ENCODE results near the gene BIRC7.

BIRC7 gene

DNA sequence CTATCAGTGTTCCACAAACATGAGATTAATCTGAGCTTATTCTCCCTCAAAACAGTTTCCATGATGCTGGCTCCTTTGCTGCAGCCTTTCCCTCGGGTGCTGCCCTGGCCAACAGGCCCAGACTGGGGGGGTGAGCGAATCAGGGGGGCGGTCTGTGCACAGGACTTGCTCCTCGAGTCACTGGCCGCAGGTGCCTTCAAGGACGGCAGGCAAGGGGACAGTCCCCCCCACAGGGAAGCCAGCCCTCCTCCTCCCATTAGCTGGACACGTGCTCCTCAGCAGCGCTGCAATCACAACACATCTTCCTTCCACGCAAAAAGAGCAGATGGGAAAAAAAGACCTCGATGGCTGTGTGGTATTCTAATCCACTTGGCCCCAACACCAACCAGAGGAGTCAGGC lies 29.8 kb upstream of the BIRC7 start:
- no peak overlapping the region for H3K4me3 ChIP-seq (ENCODE audit: low read depth in 1 of 5, low read length in 5 of 5)
- H3K9me3 ChIP-seq (ENCODE audit: control insufficient read depth in 5 of 5, low read length in 5 of 5): no peaks in the 10 kb centered on the region
- H3K36me3 ChIP-seq (ENCODE audit: control insufficient read depth in 5 of 5, insufficient read depth in 5 of 5, low read length in 5 of 5): peaks cover 4 to 87% (median 76%) of the 10 kb centered on the region in 5 donors
- no peaks in the 10 kb centered on the region for H3K27me3 ChIP-seq (ENCODE audit: control insufficient read depth in 5 of 5, insufficient read depth in 4 of 5, low read length in 5 of 5)
- no peak overlapping the region for H3K27ac ChIP-seq (ENCODE audit: low read depth, low read length)
- peaks cover 0 to 18% (median 3%) of the 10 kb centered on the region in 5 donors for H3K4me1 ChIP-seq (ENCODE audit: control insufficient read depth in 5 of 5, insufficient read depth in 5 of 5, low read length in 5 of 5)
- H3K9ac ChIP-seq (ENCODE audit: low read length in 5 of 5): no peak overlapping the region

DNA sequence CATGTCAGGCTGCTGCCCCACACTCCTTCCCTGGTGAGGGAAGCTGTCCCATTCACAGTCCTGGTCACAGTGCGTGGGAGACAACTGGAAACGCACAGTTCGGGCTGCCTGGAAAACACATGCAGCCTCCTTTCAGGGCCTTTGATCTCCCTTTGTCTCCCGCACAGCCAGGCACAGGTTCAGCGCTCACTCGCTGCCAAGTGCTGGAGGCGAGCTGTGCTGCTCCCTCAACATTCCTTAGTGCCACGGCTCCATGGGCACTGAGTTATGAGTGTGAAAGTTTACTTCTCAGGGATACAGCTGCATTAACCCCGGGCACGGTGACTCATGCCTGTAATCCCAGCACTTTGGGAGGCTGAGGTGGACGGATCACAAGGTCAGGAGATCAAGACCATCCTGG lies 28.8 kb upstream of the BIRC7 start:
- H3K4me1 ChIP-seq (ENCODE audit: control insufficient read depth in 5 of 5, insufficient read depth in 5 of 5, low read length in 5 of 5): peaks cover 0 to 20% (median 5%) of the 10 kb centered on the region in 5 donors
- no peaks in the 10 kb centered on the region for H3K27me3 ChIP-seq (ENCODE audit: control insufficient read depth in 5 of 5, insufficient read depth in 4 of 5, low read length in 5 of 5)
- H3K36me3 ChIP-seq (ENCODE audit: control insufficient read depth in 5 of 5, insufficient read depth in 5 of 5, low read length in 5 of 5): peaks cover 4 to 86% (median 82%) of the 10 kb centered on the region in 5 donors
- no peak overlapping the region for H3K27ac ChIP-seq (ENCODE audit: low read depth, low read length)
- H3K9ac ChIP-seq (ENCODE audit: low read length in 5 of 5): no peak overlapping the region
- H3K4me3 ChIP-seq (ENCODE audit: low read depth in 1 of 5, low read length in 5 of 5): no peak overlapping the region
- no peaks in the 10 kb centered on the region for H3K9me3 ChIP-seq (ENCODE audit: control insufficient read depth in 5 of 5, low read length in 5 of 5)

DNA sequence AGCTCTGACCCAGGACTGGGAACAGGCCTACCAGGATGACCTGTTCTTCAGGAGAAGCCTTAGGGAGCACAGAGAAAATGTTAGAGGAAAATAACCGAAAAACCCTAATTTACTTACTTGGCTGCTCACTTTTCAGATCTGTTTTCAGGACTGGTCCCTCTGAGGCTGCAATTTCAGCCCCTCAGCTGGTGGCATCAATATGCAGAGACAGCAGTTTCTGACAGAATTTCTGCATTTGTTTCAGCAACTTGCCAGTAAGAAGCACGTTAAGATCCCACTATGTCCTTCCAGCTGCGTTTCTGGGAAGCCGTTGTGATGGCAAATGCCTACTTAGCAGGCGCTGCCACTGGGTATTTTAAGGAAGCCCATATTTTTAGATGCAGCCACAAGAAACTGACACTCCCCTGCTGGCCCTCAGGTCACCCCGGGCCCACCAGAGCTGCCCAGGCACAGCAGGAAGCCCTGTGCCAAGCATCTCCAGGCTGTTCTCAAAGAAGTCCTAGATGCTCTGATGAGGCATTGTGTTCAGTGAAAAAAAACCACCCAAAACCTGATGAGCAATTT lies 27.3 kb upstream of the BIRC7 start:
- Histone ChIP-seq H3K27me3 (ENCODE audit: control insufficient read depth in 5 of 5, insufficient read depth in 4 of 5, low read length in 5 of 5) (no peaks in the 10 kb centered on the region), H3K4me3 (ENCODE audit: low read depth in 1 of 5, low read length in 5 of 5) (no peak overlapping the region), H3K36me3 (ENCODE audit: control insufficient read depth in 5 of 5, insufficient read depth in 5 of 5, low read length in 5 of 5) (peaks cover 4 to 85% (median 82%) of the 10 kb centered on the region in 5 donors), H3K9me3 (ENCODE audit: control insufficient read depth in 5 of 5, low read length in 5 of 5) (no peaks in the 10 kb centered on the region), H3K9ac (ENCODE audit: low read length in 5 of 5) (peak overlapping the region in 1 of 5 donors; percentile 14), H3K4me1 (ENCODE audit: control insufficient read depth in 5 of 5, insufficient read depth in 5 of 5, low read length in 5 of 5) (peaks cover 3 to 33% (median 19%) of the 10 kb centered on the region in 5 donors), H3K27ac (ENCODE audit: low read depth, low read length) (no peak overlapping the region)

DNA sequence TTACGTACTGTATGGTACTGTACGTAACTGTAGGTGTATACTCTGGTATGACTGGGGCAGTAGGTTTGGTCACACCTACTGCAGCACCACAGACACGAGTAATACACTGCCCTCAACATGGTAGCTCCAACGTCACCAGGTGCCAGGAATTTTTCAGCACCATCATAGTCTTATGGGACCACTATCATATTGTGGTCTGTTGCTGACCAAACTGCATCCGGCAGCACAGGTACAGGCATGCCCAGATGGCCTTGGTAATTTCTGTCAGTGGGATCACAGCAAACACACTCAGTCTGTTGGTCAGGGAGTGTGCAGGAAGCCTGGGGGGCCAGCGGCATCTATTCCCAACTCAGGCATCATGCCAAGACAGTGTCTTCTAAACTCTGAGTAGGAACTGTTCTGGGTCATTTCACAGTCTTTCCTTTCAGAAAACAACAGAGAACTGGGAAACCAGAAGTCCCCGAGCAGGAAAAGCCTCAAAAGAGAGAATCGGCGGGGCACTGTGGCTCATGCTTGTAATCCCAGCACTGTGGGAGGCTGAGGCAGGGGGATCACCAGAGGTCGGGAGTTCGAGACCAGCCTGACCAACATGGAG lies 25.6 kb upstream of the BIRC7 start:
- no peak overlapping the region for H3K4me3 ChIP-seq (ENCODE audit: low read depth in 1 of 5, low read length in 5 of 5)
- H3K27me3 ChIP-seq (ENCODE audit: control insufficient read depth in 5 of 5, insufficient read depth in 4 of 5, low read length in 5 of 5): no peaks in the 10 kb centered on the region
- H3K9ac ChIP-seq (ENCODE audit: low read length in 5 of 5): peak overlapping the region in 1 of 5 donors; percentile 27
- H3K4me1 ChIP-seq (ENCODE audit: control insufficient read depth in 5 of 5, insufficient read depth in 5 of 5, low read length in 5 of 5): peaks cover 3 to 45% (median 27%) of the 10 kb centered on the region in 5 donors
- peaks cover 0 to 74% (median 69%) of the 10 kb centered on the region in 5 donors for H3K36me3 ChIP-seq (ENCODE audit: control insufficient read depth in 5 of 5, insufficient read depth in 5 of 5, low read length in 5 of 5)
- no peak overlapping the region for H3K27ac ChIP-seq (ENCODE audit: low read depth, low read length)
- H3K9me3 ChIP-seq (ENCODE audit: control insufficient read depth in 5 of 5, low read length in 5 of 5): no peaks in the 10 kb centered on the region

DNA sequence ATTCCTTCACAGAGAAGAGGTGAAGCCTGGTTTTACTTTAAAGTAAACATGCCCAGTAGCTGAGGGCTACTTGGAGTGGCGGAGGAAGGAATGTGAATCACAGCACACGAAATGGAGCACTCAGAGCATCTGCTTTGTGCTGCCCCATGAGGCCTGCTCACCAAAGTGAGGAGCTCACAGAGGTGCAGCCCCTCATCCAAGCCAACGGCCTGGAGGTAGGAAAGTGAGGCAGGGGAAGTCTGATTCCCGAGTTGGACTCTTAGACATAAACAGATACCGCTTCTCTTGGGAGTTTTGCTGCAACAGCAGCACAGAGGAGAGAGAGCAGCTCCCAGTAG lies 23.3 kb upstream of the BIRC7 start:
- Histone ChIP-seq H3K27me3 (ENCODE audit: control insufficient read depth in 5 of 5, insufficient read depth in 4 of 5, low read length in 5 of 5) (no peaks in the 10 kb centered on the region), H3K4me1 (ENCODE audit: control insufficient read depth in 5 of 5, insufficient read depth in 5 of 5, low read length in 5 of 5) (peaks cover 4 to 51% (median 36%) of the 10 kb centered on the region in 5 donors), H3K9ac (ENCODE audit: low read length in 5 of 5) (peak overlapping the region in 1 of 5 donors; percentile 68), H3K4me3 (ENCODE audit: low read depth in 1 of 5, low read length in 5 of 5) (no peak overlapping the region), H3K9me3 (ENCODE audit: control insufficient read depth in 5 of 5, low read length in 5 of 5) (no peaks in the 10 kb centered on the region), H3K36me3 (ENCODE audit: control insufficient read depth in 5 of 5, insufficient read depth in 5 of 5, low read length in 5 of 5) (peaks cover 0 to 59% (median 52%) of the 10 kb centered on the region in 5 donors), H3K27ac (ENCODE audit: low read depth, low read length) (no peak overlapping the region)

DNA sequence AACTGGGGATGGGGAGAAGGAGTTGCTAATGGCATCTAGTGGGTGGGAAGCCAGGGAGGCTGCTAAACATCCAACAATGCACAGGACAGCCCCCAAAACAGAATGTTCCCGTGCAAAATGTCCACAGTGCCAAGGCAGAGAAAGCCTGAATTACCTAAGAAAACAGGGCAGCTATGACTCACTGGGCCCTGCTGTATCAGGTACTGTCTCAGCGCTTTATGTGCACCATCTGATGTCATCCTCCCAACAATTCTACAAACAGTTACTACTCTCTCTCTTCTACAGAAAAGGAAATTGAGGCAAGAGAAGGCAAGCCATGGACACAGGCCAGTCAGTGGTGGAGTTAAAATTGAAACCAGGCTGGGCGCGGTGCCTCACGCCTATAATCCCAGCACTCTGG lies 22.9 kb upstream of the BIRC7 start:
- H3K9ac ChIP-seq (ENCODE audit: low read length in 5 of 5): peak overlapping the region in 1 of 5 donors; percentile 68
- no peaks in the 10 kb centered on the region for H3K27me3 ChIP-seq (ENCODE audit: control insufficient read depth in 5 of 5, insufficient read depth in 4 of 5, low read length in 5 of 5)
- H3K36me3 ChIP-seq (ENCODE audit: control insufficient read depth in 5 of 5, insufficient read depth in 5 of 5, low read length in 5 of 5): peaks cover 0 to 56% (median 48%) of the 10 kb centered on the region in 5 donors
- H3K27ac ChIP-seq (ENCODE audit: low read depth, low read length): no peak overlapping the region
- no peaks in the 10 kb centered on the region for H3K9me3 ChIP-seq (ENCODE audit: control insufficient read depth in 5 of 5, low read length in 5 of 5)
- peaks cover 4 to 51% (median 36%) of the 10 kb centered on the region in 5 donors for H3K4me1 ChIP-seq (ENCODE audit: control insufficient read depth in 5 of 5, insufficient read depth in 5 of 5, low read length in 5 of 5)
- no peak overlapping the region for H3K4me3 ChIP-seq (ENCODE audit: low read depth in 1 of 5, low read length in 5 of 5)

DNA sequence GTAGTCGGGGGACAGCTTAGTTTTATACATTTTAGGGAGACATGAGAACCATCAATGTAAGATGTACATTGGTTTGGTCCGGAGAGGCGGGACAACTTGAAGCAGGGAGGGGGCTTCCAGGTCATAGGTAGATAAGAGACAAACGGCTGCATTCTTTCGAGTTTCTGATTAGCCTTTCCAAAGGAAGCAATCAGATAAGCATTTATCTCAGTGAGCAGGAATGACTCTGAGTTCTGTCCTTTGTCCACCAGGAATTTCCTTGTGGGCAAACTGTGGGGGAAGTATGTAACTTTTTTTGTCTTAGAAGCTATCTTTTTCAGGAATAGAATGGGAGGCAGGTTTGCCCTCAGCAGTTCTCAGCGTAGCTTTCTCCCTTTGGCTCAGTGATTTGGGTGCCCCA lies 21.2 kb upstream of the BIRC7 start:
- peak overlapping the region in 3 of 5 donors; percentile 78 to 88 (median 83) for H3K9ac ChIP-seq (ENCODE audit: low read length in 5 of 5)
- peaks cover 0 to 8% (median 4%) of the 10 kb centered on the region in 5 donors for H3K27me3 ChIP-seq (ENCODE audit: control insufficient read depth in 5 of 5, insufficient read depth in 4 of 5, low read length in 5 of 5)
- peak overlapping the region in 4 of 5 donors; percentile 71 to 87 (median 80) for H3K4me3 ChIP-seq (ENCODE audit: low read depth in 1 of 5, low read length in 5 of 5)
- H3K9me3 ChIP-seq (ENCODE audit: control insufficient read depth in 5 of 5, low read length in 5 of 5): no peaks in the 10 kb centered on the region
- H3K27ac ChIP-seq (ENCODE audit: low read depth, low read length): no peak overlapping the region
- peaks cover 4 to 48% (median 36%) of the 10 kb centered on the region in 5 donors for H3K4me1 ChIP-seq (ENCODE audit: control insufficient read depth in 5 of 5, insufficient read depth in 5 of 5, low read length in 5 of 5)
- H3K36me3 ChIP-seq (ENCODE audit: control insufficient read depth in 5 of 5, insufficient read depth in 5 of 5, low read length in 5 of 5): peaks cover 0 to 42% (median 36%) of the 10 kb centered on the region in 5 donors

DNA sequence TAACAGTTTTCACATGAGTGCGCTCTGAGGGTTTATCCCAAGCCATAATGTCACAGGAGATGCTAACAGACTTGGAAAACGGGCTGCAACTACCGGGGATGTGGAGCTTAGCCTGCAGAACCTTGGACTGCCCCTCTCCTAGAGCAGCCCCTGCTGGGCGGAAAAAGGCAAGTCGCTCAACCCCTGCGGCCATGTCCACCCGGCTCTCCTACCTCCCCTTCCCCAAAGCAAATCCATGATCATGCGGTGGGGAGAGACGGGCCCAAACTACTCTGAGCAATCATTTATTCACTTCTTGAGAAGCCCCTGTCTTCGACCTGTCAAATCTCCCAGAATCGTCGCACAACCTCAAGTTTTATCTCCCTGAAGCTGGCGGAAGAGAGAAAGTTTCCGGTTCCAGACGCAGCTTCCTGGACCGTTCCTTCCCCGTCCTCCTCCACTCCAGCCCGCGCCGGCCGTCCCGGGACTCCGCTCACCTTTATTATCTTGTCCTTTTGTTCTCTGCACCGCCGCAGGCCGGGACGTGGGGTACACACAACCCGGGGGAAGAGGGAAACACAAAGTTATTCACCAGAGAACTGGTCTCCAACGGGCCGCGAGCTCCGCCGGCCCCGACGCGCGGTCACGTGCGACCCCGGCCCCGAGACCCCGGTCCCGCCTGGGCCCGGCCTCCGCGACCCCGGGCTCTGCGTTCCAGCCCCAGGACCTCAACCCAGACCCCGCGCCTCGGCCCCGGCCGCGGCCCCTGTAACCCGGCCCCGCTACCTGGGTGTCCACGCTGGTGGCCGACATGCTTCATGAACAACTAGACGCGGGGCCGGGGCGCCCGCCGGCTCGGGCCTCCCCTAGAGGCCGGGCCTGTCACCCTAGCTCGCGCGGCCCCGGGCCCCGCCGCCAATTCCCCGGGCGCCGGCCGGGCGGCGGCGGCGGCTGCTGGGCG lies 20.3 kb upstream of the BIRC7 start:
- peak overlapping the region; percentile 71 to 87 (median 83) for H3K4me3 ChIP-seq (ENCODE audit: low read depth in 1 of 5, low read length in 5 of 5)
- H3K9me3 ChIP-seq (ENCODE audit: control insufficient read depth in 5 of 5, low read length in 5 of 5): no peaks in the 10 kb centered on the region
- peak overlapping the region; percentile 78 to 88 (median 83) for H3K9ac ChIP-seq (ENCODE audit: low read length in 5 of 5)
- peaks cover 0 to 35% (median 27%) of the 10 kb centered on the region in 5 donors for H3K36me3 ChIP-seq (ENCODE audit: control insufficient read depth in 5 of 5, insufficient read depth in 5 of 5, low read length in 5 of 5)
- H3K27ac ChIP-seq (ENCODE audit: low read depth, low read length): peak overlapping the region; percentile 30
- H3K27me3 ChIP-seq (ENCODE audit: control insufficient read depth in 5 of 5, insufficient read depth in 4 of 5, low read length in 5 of 5): peaks cover 0 to 15% (median 12%) of the 10 kb centered on the region in 5 donors
- peaks cover 4 to 41% (median 34%) of the 10 kb centered on the region in 5 donors for H3K4me1 ChIP-seq (ENCODE audit: control insufficient read depth in 5 of 5, insufficient read depth in 5 of 5, low read length in 5 of 5)

DNA sequence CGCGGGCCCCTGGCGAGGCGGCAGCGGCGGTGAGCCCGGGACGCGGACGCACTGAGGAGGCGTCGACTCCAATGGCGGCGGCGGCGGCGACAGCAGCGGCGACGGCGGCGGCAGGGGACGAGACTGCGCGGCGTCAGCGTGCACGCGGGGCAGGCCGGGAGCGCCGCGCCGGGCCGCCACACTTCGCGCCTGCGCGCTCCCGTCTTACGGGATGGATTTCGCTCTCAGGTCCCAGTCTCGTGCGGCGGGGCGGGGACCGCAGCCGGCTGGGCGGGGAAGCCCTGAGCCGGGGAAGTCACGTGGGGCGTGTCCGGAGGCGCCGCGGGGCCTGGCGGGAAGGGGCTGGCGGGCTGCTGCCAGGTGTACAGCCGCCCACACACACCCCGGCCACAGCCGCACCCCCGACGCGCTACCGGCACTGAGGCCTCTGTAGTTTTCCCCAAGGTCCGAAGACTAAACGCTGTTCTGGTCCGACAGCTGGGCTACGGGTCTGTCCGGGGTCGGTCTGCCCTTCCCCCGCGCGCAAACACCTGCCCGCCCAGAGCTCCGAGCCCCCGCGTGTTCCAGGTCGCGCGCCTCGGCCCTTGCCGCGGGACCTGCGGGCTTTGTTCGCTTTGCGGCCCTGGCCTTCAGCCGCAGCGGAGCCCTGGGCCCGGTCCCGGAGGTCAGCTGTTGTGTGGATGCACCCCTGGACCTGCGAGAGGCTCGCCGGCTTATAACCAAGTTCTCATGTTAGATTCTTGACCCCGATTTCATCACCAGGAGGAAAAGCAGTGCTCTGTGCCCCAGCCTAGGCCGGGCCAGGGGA lies 19.5 kb upstream of the BIRC7 start, which contains the start of gene YTHDF1:
YTHDF1 (minus strand) TSS at position 91 of the 808 bp plus-strand sequence. CDS start 239 bp downstream, outside the sequence.
- H3K36me3 ChIP-seq (ENCODE audit: control insufficient read depth in 5 of 5, insufficient read depth in 5 of 5, low read length in 5 of 5): peaks cover 0 to 27% (median 21%) of the 10 kb centered on the region in 5 donors
- H3K4me1 ChIP-seq (ENCODE audit: control insufficient read depth in 5 of 5, insufficient read depth in 5 of 5, low read length in 5 of 5): peaks cover 4 to 41% (median 30%) of the 10 kb centered on the region in 5 donors
- H3K4me3 ChIP-seq (ENCODE audit: low read depth in 1 of 5, low read length in 5 of 5): peak within 1 kb of the TSS; percentile 71 to 87 (median 83)
- H3K9me3 ChIP-seq (ENCODE audit: control insufficient read depth in 5 of 5, low read length in 5 of 5): no peaks in the 10 kb centered on the region
- peak within 1 kb of the TSS; percentile 50 for H3K27ac ChIP-seq (ENCODE audit: low read depth, low read length)
- H3K27me3 ChIP-seq (ENCODE audit: control insufficient read depth in 5 of 5, insufficient read depth in 4 of 5, low read length in 5 of 5): peaks cover 0 to 21% (median 17%) of the 10 kb centered on the region in 5 donors
- H3K9ac ChIP-seq (ENCODE audit: low read length in 5 of 5): peak within 1 kb of the TSS; percentile 78 to 88 (median 84)

Data from subcutaneous abdominal adipose tissue (tissue), 5 donors.